OCI-LY1 (cell line): ENCODE results near the gene GIPC2.

Experiments
- EZH2 ChIP-seq: fragments of 200-600 bp; sonication (generic), shearing (Covaris generic); IDR thresholded peaks from 2 replicates; pipeline ENCODE4 v1.8.0; 2017; ENCODE audit warnings: borderline replicate concordance, mixed run types, mild to moderate bottlenecking, antibody characterized with exemption, low read length, moderate library complexity, mixed read lengths
- TF ChIP-seq, protein P1 (sequence below): fragments of 200-600 bp; sonication (generic), shearing (Covaris generic); IDR thresholded peaks from 2 replicates; pipeline ENCODE4 v1.5.1; 2017; ENCODE audit warnings: mild to moderate bottlenecking, antibody characterized with exemption, low read length, moderate library complexity, mixed read lengths

GRCh38 chr1:78038071-78038470 is 7.7 kb upstream of the GIPC2 start:
- TF ChIP-seq, protein P1, sequence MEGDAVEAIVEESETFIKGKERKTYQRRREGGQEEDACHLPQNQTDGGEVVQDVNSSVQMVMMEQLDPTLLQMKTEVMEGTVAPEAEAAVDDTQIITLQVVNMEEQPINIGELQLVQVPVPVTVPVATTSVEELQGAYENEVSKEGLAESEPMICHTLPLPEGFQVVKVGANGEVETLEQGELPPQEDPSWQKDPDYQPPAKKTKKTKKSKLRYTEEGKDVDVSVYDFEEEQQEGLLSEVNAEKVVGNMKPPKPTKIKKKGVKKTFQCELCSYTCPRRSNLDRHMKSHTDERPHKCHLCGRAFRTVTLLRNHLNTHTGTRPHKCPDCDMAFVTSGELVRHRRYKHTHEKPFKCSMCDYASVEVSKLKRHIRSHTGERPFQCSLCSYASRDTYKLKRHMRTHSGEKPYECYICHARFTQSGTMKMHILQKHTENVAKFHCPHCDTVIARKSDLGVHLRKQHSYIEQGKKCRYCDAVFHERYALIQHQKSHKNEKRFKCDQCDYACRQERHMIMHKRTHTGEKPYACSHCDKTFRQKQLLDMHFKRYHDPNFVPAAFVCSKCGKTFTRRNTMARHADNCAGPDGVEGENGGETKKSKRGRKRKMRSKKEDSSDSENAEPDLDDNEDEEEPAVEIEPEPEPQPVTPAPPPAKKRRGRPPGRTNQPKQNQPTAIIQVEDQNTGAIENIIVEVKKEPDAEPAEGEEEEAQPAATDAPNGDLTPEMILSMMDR, result no peak
- no peak for TF ChIP-seq EZH2
